SH-SY5Y (cell line): Measurements from ENCODE around the gene RPIA.

Source experiments
- GATA2 ChIP-seq: IDR thresholded peaks from 2 replicates; pipeline ENCODE4 v1.6.1; 2011; ENCODE audit warnings: mild to moderate bottlenecking, low read depth, low read length
- GATA3 ChIP-seq: IDR thresholded peaks from 2 replicates; pipeline ENCODE4 v1.6.1; 2011; ENCODE audit warnings: low read depth, mild to moderate bottlenecking, low read length, moderate library complexity

DNA sequence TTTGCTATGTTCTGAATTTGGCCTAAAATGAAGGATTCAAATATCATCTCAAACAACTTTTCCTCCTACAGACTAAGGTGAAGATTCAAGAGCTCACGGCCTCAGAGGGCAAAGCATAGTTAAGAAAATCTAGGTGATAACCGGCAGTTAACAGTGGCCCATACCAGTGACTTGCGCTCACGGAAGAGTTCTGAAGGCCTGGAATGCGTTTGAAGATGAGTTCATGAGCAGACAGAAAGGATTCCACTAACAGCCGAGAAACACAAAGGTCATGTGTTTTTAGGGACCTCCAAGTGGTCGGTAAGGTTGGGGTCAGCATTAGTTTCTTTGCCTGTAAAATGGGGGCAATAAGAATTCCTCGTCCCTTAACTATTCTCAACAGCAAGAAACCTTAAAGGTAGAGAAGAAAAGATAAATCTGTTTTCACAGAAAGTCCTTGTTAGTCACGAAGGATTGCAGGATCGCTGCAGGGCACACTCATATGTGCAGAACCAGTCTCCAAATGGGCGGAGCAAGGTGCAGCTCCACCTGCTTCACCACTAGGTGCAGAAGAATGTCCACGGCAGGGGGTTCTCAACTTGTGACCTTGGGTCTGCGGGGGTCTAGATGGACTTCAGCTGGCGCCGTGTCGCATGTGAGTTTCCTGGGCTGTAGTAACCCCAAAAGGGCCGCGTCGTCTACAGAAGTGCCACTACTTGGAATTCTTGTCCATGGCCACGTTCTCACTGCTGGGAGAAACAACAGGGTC lies 708 bp upstream of the RPIA start:
- TF ChIP-seq GATA2: no peak
- TF ChIP-seq GATA3: no peak
